Astrocyte of the cerebellum (primary cell): ENCODE data around the gene POMT2.

Source experiments
- DNase-seq: peaks from one replicate; pipeline ENCODE4 v3.0.0-alpha.2; 2011; ENCODE audit warnings: low read depth
- H3K4me3 ChIP-seq: 2 replicates; pipeline ENCODE4 v1.5.1; 2011; ENCODE audit warnings: mild to moderate bottlenecking, low read depth, low read length, moderate library complexity
- in situ Hi-C: cut with HindIII; loops from 2 replicates; pipeline ENCODE4 v1.10.0; 2017; ENCODE audit warnings: low sequenced_read_pairs
- TF ChIP-seq, protein P1 (sequence below): IDR thresholded peaks from 2 replicates; pipeline ENCODE4 v1.5.1; 2012; ENCODE audit warnings: low read length, low read depth, moderate library complexity, mild to moderate bottlenecking; ENCODE audit errors: missing control alignments

Gene POMT2

DNA sequence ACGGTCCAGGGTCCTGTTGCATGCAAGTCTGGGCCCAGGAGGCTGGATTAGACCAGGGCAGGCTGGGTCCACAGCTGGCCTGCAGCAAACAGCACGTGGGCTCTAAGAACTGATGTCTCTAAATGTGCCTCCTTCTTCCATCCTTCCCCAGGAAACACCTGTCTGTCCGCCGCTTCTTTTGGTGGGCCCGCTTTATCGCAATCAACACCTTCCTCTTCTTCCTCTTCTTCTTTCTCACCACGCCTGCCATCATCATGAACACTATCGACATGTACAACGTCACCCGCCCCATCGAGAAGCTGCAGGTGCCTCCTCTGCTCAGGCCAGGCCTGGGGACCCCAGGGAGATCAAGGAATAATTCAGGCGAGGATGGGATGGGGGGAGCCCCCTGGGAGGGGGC lies 77.9 kb downstream of the POMT2 start:
- in situ Hi-C loops: no loop called here
- DNase-seq: no peak
- no peak overlapping the region for H3K4me3 ChIP-seq
- TF ChIP-seq, protein P1, sequence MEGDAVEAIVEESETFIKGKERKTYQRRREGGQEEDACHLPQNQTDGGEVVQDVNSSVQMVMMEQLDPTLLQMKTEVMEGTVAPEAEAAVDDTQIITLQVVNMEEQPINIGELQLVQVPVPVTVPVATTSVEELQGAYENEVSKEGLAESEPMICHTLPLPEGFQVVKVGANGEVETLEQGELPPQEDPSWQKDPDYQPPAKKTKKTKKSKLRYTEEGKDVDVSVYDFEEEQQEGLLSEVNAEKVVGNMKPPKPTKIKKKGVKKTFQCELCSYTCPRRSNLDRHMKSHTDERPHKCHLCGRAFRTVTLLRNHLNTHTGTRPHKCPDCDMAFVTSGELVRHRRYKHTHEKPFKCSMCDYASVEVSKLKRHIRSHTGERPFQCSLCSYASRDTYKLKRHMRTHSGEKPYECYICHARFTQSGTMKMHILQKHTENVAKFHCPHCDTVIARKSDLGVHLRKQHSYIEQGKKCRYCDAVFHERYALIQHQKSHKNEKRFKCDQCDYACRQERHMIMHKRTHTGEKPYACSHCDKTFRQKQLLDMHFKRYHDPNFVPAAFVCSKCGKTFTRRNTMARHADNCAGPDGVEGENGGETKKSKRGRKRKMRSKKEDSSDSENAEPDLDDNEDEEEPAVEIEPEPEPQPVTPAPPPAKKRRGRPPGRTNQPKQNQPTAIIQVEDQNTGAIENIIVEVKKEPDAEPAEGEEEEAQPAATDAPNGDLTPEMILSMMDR: no peak

GRCh38 chr14:77241955-77242354 lies 78.7 kb downstream of the POMT2 start:
- in situ Hi-C loops: no loop called here
- TF ChIP-seq, protein P1: no peak
- no peak for DNase-seq
- no peak overlapping the region for H3K4me3 ChIP-seq

DNA sequence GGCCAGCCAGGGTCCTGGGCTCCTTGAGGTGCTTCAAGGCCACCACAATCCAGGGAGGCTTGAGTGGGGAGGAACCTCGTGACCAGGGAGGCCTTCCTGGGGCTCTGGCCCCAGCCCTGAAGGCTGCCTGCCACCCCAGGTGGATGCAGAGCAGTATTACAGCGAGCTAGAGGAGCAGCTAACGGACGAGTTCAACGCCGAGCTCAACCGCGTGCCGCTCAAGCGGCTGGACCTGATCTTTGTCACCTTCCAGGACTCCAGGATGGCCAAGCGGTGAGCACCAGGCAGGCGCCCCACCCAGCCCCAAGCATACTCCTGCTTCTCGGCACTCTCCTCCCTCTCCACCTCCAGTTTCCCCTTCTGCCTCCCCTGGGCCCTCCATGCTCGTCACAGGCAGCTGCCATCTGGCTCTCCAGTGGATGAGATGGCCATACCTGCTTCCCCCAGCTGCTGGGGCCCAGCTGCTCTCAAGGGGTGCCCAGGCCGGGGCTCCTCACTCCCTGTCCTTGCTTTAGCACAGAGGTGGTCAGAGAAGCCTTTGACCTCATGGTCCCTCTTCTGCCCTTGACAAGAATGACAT lies 80.3 kb downstream of the POMT2 start:
- TF ChIP-seq, protein P1: no peak
- H3K4me3 ChIP-seq: no peak overlapping the region
- in situ Hi-C loops: no loop called here
- no peak for DNase-seq

GRCh38 chr14:77239412-77239811 lies 81.3 kb downstream of the POMT2 start:
- no peak overlapping the region for H3K4me3 ChIP-seq
- TF ChIP-seq, protein P1: no peak
- no peak for DNase-seq
- in situ Hi-C loops: no loop called here

- in situ Hi-C loops: no loop called here
- DNase-seq: no peak
- no peak overlapping the region for H3K4me3 ChIP-seq
- TF ChIP-seq, protein P1: no peak
These were observed 81.7 kb downstream of the POMT2 start for GRCh38 chr14:77238996-77239395.

DNA sequence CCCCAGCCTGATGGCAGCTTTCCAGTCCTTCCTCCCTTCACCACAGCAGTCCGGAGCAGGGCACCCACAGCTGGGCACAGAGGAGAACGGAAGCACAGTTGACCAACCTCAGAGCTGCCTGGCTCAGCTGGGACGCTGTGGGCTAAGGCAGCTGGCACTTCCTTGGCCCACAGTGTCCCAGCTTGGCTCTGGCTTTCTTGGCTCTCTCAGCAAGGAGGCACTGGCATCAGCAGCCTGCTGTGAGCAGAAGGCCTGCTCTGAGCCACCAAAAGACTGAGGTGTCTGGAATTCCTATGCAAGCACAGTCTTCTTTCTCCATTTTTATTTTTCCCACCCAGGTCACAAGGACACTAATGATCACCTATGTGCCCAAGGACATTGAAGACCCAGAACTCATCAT lies 82.3 kb downstream of the POMT2 start:
- TF ChIP-seq, protein P1: no peak
- H3K4me3 ChIP-seq: no peak overlapping the region
- in situ Hi-C loops: no loop called here
- no peak for DNase-seq
